Subcutaneous adipose tissue (tissue), 4 donors: ENCODE measurements around the gene ERGIC1. TPM values are rescaled to one million over a fixed set of nuclear protein-coding genes. Genes with fewer than 3 reads are reported as not detected.

Experiments used
- total RNA-seq, 4 donors: library from RNA; depleted of rRNA; stranded (reverse); fragments of >200 nt; gene quantifications; one replicate each; pipeline ENCODE4 v1.1.0, GENCODE V29; 2016
- TF ChIP-seq, protein P1 (sequence below): fragments of 450-650 bp; IDR thresholded peaks from one replicate; pipeline ENCODE4 v1.5.1; 2016; ENCODE audit warnings: low read depth, mild to moderate bottlenecking, control low read depth, antibody characterized with exemption, moderate library complexity

ERGIC1 gene
- total RNA-seq, 4 donors from 2014 or later = 94.0 to 165 (median 126) TPM

DNA sequence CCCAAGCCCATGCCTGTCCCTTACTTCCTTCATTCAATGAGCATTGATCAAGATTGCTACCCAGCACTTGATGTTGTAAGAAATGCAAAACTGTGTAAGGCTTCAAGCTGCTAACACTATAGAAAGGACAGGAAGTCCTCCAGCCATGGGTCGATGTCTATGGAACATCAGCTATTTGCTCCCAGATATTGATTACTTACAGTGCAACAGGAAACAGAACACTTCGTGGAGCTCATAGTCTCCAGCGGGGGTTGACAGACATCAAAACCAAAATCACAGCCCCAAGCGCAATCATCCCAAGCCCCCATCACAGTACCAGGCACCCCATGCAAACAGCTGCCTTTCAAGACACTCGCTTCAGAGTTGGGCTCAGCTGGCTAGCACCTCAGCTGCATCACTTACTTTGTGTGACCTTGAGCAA is 36.3 kb upstream of the ERGIC1 start:
- TF ChIP-seq, protein P1, sequence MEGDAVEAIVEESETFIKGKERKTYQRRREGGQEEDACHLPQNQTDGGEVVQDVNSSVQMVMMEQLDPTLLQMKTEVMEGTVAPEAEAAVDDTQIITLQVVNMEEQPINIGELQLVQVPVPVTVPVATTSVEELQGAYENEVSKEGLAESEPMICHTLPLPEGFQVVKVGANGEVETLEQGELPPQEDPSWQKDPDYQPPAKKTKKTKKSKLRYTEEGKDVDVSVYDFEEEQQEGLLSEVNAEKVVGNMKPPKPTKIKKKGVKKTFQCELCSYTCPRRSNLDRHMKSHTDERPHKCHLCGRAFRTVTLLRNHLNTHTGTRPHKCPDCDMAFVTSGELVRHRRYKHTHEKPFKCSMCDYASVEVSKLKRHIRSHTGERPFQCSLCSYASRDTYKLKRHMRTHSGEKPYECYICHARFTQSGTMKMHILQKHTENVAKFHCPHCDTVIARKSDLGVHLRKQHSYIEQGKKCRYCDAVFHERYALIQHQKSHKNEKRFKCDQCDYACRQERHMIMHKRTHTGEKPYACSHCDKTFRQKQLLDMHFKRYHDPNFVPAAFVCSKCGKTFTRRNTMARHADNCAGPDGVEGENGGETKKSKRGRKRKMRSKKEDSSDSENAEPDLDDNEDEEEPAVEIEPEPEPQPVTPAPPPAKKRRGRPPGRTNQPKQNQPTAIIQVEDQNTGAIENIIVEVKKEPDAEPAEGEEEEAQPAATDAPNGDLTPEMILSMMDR = no peak

DNA sequence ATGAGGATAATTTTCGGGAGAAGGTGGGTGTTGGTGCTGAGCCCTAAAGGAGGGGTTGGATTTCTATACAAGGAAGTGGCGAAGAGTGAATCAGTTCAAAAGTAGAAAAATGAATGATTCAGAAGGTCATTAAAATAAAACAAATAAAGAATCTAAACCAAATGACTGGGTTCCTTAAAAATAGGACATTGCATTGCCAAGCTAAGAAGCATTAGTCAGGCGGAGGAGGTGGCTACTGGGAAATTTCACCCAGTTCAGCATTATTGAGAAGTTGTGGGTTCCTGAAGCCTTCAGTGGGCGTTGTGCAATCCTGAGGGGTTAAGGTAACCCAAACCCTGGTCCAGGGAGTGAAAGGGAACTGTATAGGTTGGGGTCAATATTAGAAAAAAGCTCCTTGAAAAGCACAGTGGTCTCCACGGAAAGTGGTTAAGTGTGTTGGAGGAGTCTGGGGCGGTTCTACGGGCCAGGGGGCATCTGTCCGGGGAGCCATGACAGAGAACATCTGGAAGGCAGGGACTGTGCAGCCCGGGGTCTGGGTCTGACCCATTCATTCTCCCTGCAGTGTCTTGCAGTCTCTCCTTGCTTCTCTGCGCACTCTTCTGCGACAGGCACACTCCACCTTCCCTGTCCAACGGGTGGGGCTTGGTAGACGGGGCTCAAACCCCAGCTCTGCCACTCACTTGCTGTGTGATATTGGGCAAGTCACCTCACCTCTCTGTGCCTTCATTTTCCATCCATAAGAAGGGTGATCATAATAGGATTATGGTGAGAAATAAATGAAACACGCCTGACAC is 35.4 kb upstream of the ERGIC1 start:
- TF ChIP-seq, protein P1 = no peak

DNA sequence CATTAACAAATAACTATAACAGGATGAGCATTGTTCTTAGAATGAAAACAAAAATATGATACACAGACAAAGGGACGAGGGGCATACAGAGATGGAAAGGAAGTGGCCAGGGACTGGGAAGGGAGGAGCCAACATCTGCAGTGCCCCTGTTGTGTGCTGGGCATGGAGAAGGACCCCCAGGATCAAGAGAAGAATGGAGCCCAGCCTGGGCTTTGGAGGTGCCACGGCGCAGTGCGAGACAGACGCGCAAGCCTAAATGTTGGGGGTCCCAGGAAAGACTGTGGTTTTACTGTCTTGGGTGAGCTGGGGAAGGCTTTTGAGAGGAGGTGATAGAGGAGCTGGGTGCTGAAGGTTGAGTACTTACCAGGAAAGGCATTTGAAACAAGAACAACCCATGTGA is 34.6 kb upstream of the ERGIC1 start:
- TF ChIP-seq, protein P1 = no peak

DNA sequence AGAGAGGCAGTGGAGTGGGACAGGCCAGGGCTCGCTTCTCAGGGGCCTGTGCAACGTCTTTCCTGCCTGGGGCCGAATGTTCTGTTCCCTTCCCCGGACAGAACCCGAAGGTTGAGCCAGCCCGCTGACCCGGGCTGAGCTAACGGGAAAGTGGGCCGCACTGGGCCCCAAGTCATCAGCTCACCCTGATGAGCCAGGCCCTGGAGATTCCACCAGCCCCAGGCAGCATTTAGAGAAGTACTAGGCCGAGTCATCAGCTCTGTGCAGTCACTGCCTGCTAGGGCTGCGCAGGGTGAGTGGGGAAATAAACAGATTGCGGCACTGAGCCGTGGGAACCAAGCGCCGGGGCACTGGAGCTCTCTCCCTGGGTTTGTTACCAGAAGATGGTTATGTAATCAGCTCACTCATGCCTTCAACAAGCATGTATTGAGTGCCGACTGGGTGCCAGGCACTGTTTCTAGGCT is 33.9 kb upstream of the ERGIC1 start:
- TF ChIP-seq, protein P1 = no peak

DNA sequence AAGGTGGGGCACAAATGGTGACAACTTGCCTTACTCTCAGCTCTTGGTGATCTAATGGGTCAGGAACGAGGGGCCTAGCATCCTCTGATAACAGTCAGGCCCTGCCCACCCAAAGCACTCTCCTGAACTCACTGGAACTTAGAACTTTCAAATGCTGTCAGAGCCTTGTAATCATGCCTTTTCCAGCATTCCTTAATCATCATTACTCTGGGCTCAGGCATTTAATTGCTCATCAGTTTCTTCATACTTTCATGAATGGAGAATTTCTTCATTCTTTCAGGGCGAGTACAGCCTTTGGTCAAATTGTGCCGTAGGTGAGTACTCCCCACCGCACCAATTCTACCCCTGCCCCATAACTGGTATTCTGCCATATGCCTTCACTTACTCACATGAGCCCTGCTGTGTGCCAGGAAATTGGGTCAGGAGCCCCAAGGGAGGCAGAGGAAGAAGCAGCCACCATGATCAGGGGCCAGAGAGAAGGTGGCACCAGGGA is 32.8 kb upstream of the ERGIC1 start:
- TF ChIP-seq, protein P1 = no peak

DNA sequence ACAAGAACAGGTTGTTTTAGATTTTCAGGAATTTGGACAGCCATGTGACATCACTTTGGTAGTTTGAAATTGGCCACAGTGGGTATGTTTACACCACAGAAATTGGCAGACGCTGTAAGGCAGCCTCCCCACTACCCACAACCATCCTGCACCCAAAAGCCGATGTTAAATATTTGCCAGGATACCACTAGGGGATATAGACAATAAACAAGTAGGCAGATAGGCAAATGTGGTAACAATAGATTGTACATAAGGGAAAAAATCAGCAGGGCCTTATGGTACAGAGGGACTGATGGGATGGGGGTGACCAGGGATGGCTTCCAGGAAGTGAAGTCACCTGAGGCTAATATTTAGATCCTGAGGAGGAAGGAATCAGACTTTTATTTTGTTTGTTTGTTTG is 31.9 kb upstream of the ERGIC1 start:
- TF ChIP-seq, protein P1 = no peak

DNA sequence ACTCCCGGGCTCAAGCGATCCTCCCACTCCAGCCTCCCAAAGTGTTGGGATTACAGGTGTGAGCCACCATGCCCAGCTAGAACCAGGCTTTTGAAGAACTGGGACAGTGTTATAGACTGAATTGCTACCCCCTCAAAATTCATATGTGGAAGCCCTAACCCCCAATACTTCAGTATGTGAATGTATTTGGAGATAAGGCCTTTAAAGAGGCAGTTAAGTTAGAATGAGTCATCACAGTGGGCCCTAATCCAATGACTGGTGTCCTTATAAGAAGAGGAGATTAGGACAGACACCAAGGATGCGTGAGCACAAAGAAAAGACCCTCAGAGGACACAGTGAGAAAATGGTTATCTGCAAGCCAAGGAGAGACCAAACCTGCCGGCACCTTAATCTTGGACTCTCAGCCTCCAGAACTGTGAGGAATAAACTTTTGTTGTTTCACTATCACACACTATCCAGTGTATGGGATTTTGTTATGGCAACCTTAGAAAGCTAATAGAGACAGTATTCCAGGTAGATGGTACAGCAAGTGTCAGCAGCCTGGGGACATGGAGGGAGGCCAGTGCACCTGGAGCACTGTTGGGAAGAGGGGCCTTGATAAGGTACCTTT is 31.4 kb upstream of the ERGIC1 start:
- TF ChIP-seq, protein P1 = no peak
